Effector memory CD8-positive, alpha-beta T cell (primary cell): ENCODE measurements around the gene RASSF4.
A peak's percentile ranks its signal among the peaks of the same experiment; 100 is the strongest.

Source experiments
- ATAC-seq: fragments of 150-1000 bp; cut with Tn5 transposase; replicated peaks from 2 replicates; pipeline ENCODE4 v1.10.0; 2021; ENCODE audit warnings: mild to moderate bottlenecking, moderate library complexity
- DNase-seq, 3 experiments: peaks; one replicate each; pipeline ENCODE4 v3.0.0; 2021
- H3K27ac Mint-ChIP-seq, 2 donors: one replicate each; pipeline ENCODE4 v1.8.0; 2022; ENCODE audit warnings: mild to moderate bottlenecking in 2 of 2, mixed read lengths in 2 of 2, moderate library complexity in 2 of 2
- H3K27me3 Mint-ChIP-seq, 2 donors: one replicate each; pipeline ENCODE4 v1.8.0; 2022; ENCODE audit warnings: mixed read lengths in 2 of 2
- H3K36me3 Mint-ChIP-seq: one replicate; pipeline ENCODE4 v1.8.0; 2022; ENCODE audit warnings: mild to moderate bottlenecking, moderate library complexity, mixed read lengths; ENCODE audit not compliant: insufficient read depth
- H3K4me1 Mint-ChIP-seq, 2 donors: one replicate each; pipeline ENCODE4 v1.8.0; 2022; ENCODE audit warnings: low read depth in 2 of 2, mixed read lengths in 2 of 2
- H3K4me3 Mint-ChIP-seq, 2 donors: one replicate each; pipeline ENCODE4 v1.8.0; 2022; ENCODE audit warnings: mild to moderate bottlenecking in 2 of 2, mixed read lengths in 2 of 2, moderate library complexity in 2 of 2
- H3K9me3 Mint-ChIP-seq, 2 donors: one replicate each; pipeline ENCODE4 v1.8.0; 2022; ENCODE audit warnings: mixed read lengths in 2 of 2

RASSF4 gene

GRCh38 chr10:44947371-44948152 is 12.0 kb upstream of the RASSF4 start:
- H3K4me3 Mint-ChIP-seq: no peak overlapping the region
- no peak for ATAC-seq
- no peak overlapping the region for H3K27ac Mint-ChIP-seq
- DNase-seq: no peak
- H3K9me3 Mint-ChIP-seq: peaks cover 8 to 18% of the 10 kb centered on the region in 2 donors
- peaks cover 3 to 5% of the 10 kb centered on the region in 2 donors for H3K4me1 Mint-ChIP-seq
- H3K36me3 Mint-ChIP-seq: peaks cover 3% of the 10 kb centered on the region
- H3K27me3 Mint-ChIP-seq: peaks cover 6 to 7% of the 10 kb centered on the region in 2 donors

GRCh38 chr10:44948642-44949041 is 11.0 kb upstream of the RASSF4 start:
- Mint-ChIP-seq H3K36me3 (peaks cover 3% of the 10 kb centered on the region), H3K4me3 (no peak overlapping the region), H3K4me1 (peaks cover 3 to 5% of the 10 kb centered on the region in 2 donors), H3K27ac (no peak overlapping the region), H3K9me3 (peaks cover 8 to 18% of the 10 kb centered on the region in 2 donors), H3K27me3 (no peaks in the 10 kb centered on the region)
- no peak for ATAC-seq
- no peak for DNase-seq

GRCh38 chr10:44949127-44949802 is 10.3 kb upstream of the RASSF4 start:
- Mint-ChIP-seq H3K4me1 (peaks cover 3 to 5% of the 10 kb centered on the region in 2 donors), H3K27me3 (no peaks in the 10 kb centered on the region), H3K4me3 (no peak overlapping the region), H3K9me3 (peaks cover 6 to 12% of the 10 kb centered on the region in 2 donors), H3K27ac (no peak overlapping the region), H3K36me3 (peaks cover 3% of the 10 kb centered on the region)
- no peak for ATAC-seq
- DNase-seq: no peak

- ATAC-seq: no peak
- H3K4me3 Mint-ChIP-seq: no peak overlapping the region
- peaks cover 3% of the 10 kb centered on the region for H3K36me3 Mint-ChIP-seq
- no peak for DNase-seq
- H3K4me1 Mint-ChIP-seq: peaks cover 7% of the 10 kb centered on the region in 2 donors
- no peak overlapping the region for H3K27ac Mint-ChIP-seq
- H3K27me3 Mint-ChIP-seq: no peaks in the 10 kb centered on the region
- peaks cover 3 to 6% of the 10 kb centered on the region in 2 donors for H3K9me3 Mint-ChIP-seq
These were observed 9.7 kb upstream of the RASSF4 start for GRCh38 chr10:44949915-44950314.

- no peak for ATAC-seq
- no peaks in the 10 kb centered on the region for H3K27me3 Mint-ChIP-seq
- DNase-seq: no peak
- peaks cover 3% of the 10 kb centered on the region for H3K36me3 Mint-ChIP-seq
- no peak overlapping the region for H3K4me3 Mint-ChIP-seq
- H3K9me3 Mint-ChIP-seq: no peaks in the 10 kb centered on the region
- H3K4me1 Mint-ChIP-seq: peaks cover 7 to 9% of the 10 kb centered on the region in 2 donors
- H3K27ac Mint-ChIP-seq: no peak overlapping the region
These were observed 9.0 kb upstream of the RASSF4 start for GRCh38 chr10:44950326-44951225.

- Mint-ChIP-seq H3K27ac (no peak overlapping the region), H3K4me1 (peaks cover 11 to 17% of the 10 kb centered on the region in 2 donors), H3K27me3 (no peaks in the 10 kb centered on the region), H3K36me3 (peaks cover 10% of the 10 kb centered on the region), H3K9me3 (no peaks in the 10 kb centered on the region), H3K4me3 (no peak overlapping the region)
- ATAC-seq (no peak), DNase-seq (no peak)
These were observed 7.9 kb upstream of the RASSF4 start for GRCh38 chr10:44951576-44952226.

GRCh38 chr10:44952779-44953231 is 6.8 kb upstream of the RASSF4 start:
- H3K36me3 Mint-ChIP-seq: peaks cover 10% of the 10 kb centered on the region
- ATAC-seq: no peak
- H3K27me3 Mint-ChIP-seq: no peaks in the 10 kb centered on the region
- H3K27ac Mint-ChIP-seq: peak overlapping the region in 1 of 2 donors; percentile 14
- H3K4me3 Mint-ChIP-seq: no peak overlapping the region
- peaks cover 15 to 28% of the 10 kb centered on the region in 2 donors for H3K4me1 Mint-ChIP-seq
- H3K9me3 Mint-ChIP-seq: no peaks in the 10 kb centered on the region
- no peak for DNase-seq

GRCh38 chr10:44954042-44954441 is 5.6 kb upstream of the RASSF4 start:
- peaks cover 24 to 40% of the 10 kb centered on the region in 2 donors for H3K4me1 Mint-ChIP-seq
- no peak for DNase-seq
- no peak overlapping the region for H3K27ac Mint-ChIP-seq
- H3K9me3 Mint-ChIP-seq: no peaks in the 10 kb centered on the region
- peaks cover 10% of the 10 kb centered on the region for H3K36me3 Mint-ChIP-seq
- H3K4me3 Mint-ChIP-seq: no peak overlapping the region
- H3K27me3 Mint-ChIP-seq: no peaks in the 10 kb centered on the region
- no peak for ATAC-seq

GRCh38 chr10:44954962-44955361 is 4.6 kb upstream of the RASSF4 start:
- no peaks in the 10 kb centered on the region for H3K9me3 Mint-ChIP-seq
- H3K4me3 Mint-ChIP-seq: no peak overlapping the region
- peaks cover 22 to 40% of the 10 kb centered on the region in 2 donors for H3K4me1 Mint-ChIP-seq
- H3K27me3 Mint-ChIP-seq: no peaks in the 10 kb centered on the region
- DNase-seq (no peak), ATAC-seq (no peak)
- peak overlapping the region in 1 of 2 donors; percentile 61 for H3K27ac Mint-ChIP-seq
- peaks cover 14% of the 10 kb centered on the region for H3K36me3 Mint-ChIP-seq

- peaks cover 26 to 41% of the 10 kb centered on the region in 2 donors for H3K4me1 Mint-ChIP-seq
These were observed 4.1 kb upstream of the RASSF4 start for GRCh38 chr10:44955413-44956070.

GRCh38 chr10:44956226-44956625 is 3.4 kb upstream of the RASSF4 start:
- no peaks in the 10 kb centered on the region for H3K9me3 Mint-ChIP-seq
- no peak overlapping the region for H3K4me3 Mint-ChIP-seq
- H3K4me1 Mint-ChIP-seq: peaks cover 26 to 43% of the 10 kb centered on the region in 2 donors
- DNase-seq (no peak), ATAC-seq (no peak)
- peak overlapping the region in 1 of 2 donors; percentile 10 for H3K27ac Mint-ChIP-seq
- H3K36me3 Mint-ChIP-seq: peaks cover 14% of the 10 kb centered on the region
- no peaks in the 10 kb centered on the region for H3K27me3 Mint-ChIP-seq

More at GRCh38 chr10:44955413-44956070, 4.1 kb upstream of the RASSF4 start:
- Mint-ChIP-seq H3K4me3 (no peak overlapping the region), H3K9me3 (no peaks in the 10 kb centered on the region), H3K27ac (peak overlapping the region in 1 of 2 donors; percentile 10), H3K27me3 (no peaks in the 10 kb centered on the region), H3K36me3 (peaks cover 14% of the 10 kb centered on the region)
- DNase-seq: no peak
- ATAC-seq: no peak
